Parathyroid adenoma (tissue), 2 donors: ENCODE measurements around the gene AHNAK2.

ENCODE experiments used
- H2AFZ ChIP-seq: fragments of 300-600 bp; sonication (generic); one replicate; pipeline ENCODE4 v1.7.0; 2017; ENCODE audit warnings: antibody characterized with exemption, mild to moderate bottlenecking
- H3K27ac ChIP-seq: fragments of 300-600 bp; sonication (generic); one replicate; pipeline ENCODE4 v1.7.0; 2017
- H3K27me3 ChIP-seq: fragments of 300-600 bp; sonication (generic); one replicate; pipeline ENCODE4 v1.7.0; 2017; ENCODE audit warnings: low read length; ENCODE audit not compliant: control insufficient read depth, insufficient read depth
- H3K36me3 ChIP-seq: fragments of 300-600 bp; sonication (generic); one replicate; pipeline ENCODE4 v1.7.0; 2017; ENCODE audit warnings: low read length; ENCODE audit not compliant: control insufficient read depth, insufficient read depth
- H3K4me1 ChIP-seq: fragments of 300-600 bp; sonication (generic); one replicate; pipeline ENCODE4 v1.7.0; 2017; ENCODE audit warnings: control low read depth
- H3K4me2 ChIP-seq: fragments of 300-600 bp; sonication (generic); one replicate; pipeline ENCODE4 v1.7.0; 2017; ENCODE audit warnings: low read length
- H3K4me3 ChIP-seq: fragments of 300-600 bp; sonication (generic); one replicate; pipeline ENCODE4 v1.7.0; 2017; ENCODE audit warnings: low read depth, low read length
- H3K79me2 ChIP-seq: fragments of 300-600 bp; sonication (generic); one replicate; pipeline ENCODE4 v1.7.0; 2017; ENCODE audit warnings: control low read depth
- H3K9ac ChIP-seq: fragments of 300-600 bp; sonication (generic); one replicate; pipeline ENCODE4 v1.7.0; 2017; ENCODE audit warnings: mild to moderate bottlenecking
- H3K9me3 ChIP-seq: fragments of 300-600 bp; sonication (generic); one replicate; pipeline ENCODE4 v1.7.0; 2017; ENCODE audit warnings: low read length; ENCODE audit not compliant: control insufficient read depth
- TF ChIP-seq, protein P1 (sequence below): fragments of 300-600 bp; sonication (generic); IDR thresholded peaks from one replicate; pipeline ENCODE4 v1.7.0; 2017; ENCODE audit warnings: antibody characterized with exemption, mild to moderate bottlenecking
- donor health status: primary hyperparathyroidism.

AHNAK2 gene

GRCh38 chr14:105012171-105012985 lies 34.2 kb upstream of the AHNAK2 start:
- no peak overlapping the region for H3K27ac ChIP-seq
- H3K4me2 ChIP-seq, result no peak overlapping the region
- no peaks in the 10 kb centered on the region for H3K27me3 ChIP-seq
- no peaks in the 10 kb centered on the region for H3K9me3 ChIP-seq
- no peaks in the 10 kb centered on the region for H3K36me3 ChIP-seq
- H3K4me3 ChIP-seq, result no peak overlapping the region
- TF ChIP-seq, protein P1, sequence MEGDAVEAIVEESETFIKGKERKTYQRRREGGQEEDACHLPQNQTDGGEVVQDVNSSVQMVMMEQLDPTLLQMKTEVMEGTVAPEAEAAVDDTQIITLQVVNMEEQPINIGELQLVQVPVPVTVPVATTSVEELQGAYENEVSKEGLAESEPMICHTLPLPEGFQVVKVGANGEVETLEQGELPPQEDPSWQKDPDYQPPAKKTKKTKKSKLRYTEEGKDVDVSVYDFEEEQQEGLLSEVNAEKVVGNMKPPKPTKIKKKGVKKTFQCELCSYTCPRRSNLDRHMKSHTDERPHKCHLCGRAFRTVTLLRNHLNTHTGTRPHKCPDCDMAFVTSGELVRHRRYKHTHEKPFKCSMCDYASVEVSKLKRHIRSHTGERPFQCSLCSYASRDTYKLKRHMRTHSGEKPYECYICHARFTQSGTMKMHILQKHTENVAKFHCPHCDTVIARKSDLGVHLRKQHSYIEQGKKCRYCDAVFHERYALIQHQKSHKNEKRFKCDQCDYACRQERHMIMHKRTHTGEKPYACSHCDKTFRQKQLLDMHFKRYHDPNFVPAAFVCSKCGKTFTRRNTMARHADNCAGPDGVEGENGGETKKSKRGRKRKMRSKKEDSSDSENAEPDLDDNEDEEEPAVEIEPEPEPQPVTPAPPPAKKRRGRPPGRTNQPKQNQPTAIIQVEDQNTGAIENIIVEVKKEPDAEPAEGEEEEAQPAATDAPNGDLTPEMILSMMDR, result no peak
- H3K4me1 ChIP-seq, result no peaks in the 10 kb centered on the region
- H3K9ac ChIP-seq, result no peak overlapping the region
- peaks cover 4% of the 10 kb centered on the region for H3K79me2 ChIP-seq
- no peak overlapping the region for H2AFZ ChIP-seq

DNA sequence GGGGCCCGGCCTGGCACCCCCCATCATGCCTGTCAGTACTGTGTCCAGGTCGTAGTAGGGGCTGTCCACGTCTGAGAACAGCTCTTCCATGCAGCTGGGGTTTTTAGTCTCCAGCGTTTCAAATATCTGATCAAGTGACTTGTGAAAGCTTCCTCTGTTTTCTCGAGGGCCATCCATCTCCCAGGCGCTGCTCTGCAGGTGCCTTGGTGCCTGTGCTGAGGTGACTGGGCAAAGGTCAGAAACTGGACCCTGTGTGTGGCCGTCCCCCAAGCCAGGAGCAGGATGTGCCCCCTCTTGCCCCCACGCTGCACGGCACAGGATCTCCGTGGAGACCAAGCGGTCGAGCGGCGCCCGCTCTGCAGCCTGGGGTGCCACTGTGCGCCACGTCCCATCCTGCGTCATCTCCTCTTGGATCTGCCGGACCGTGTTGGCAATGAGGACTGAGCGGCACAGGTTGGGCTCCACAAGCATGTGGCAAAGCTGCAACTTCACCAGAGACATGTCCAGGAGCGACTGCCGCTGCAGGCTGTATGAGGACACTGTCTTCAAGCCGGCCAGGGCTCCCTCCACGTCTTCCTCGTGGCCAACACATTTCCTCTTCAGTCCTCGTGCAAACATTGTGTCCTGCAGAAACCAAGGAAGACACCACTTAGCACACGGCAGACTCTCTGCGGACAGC lies 33.3 kb upstream of the AHNAK2 start:
- Histone ChIP-seq H3K9ac (no peak overlapping the region), H3K79me2 (no peaks in the 10 kb centered on the region), H3K9me3 (no peaks in the 10 kb centered on the region), H3K4me3 (no peak overlapping the region), H3K4me1 (no peaks in the 10 kb centered on the region), H3K27ac (no peak overlapping the region), H3K27me3 (no peaks in the 10 kb centered on the region), H3K4me2 (no peak overlapping the region), H2AFZ (no peak overlapping the region), H3K36me3 (no peaks in the 10 kb centered on the region)
- TF ChIP-seq, protein P1, result no peak

- Histone ChIP-seq H3K36me3 (no peaks in the 10 kb centered on the region), H3K27ac (no peak overlapping the region), H3K9ac (no peak overlapping the region), H3K4me3 (no peak overlapping the region), H3K4me2 (no peak overlapping the region), H2AFZ (no peak overlapping the region), H3K4me1 (no peaks in the 10 kb centered on the region), H3K27me3 (no peaks in the 10 kb centered on the region), H3K9me3 (no peaks in the 10 kb centered on the region), H3K79me2 (no peaks in the 10 kb centered on the region)
- TF ChIP-seq, protein P1, result no peak
Measured at GRCh38 chr14:105010891-105011291, 32.7 kb upstream of the AHNAK2 start.

DNA sequence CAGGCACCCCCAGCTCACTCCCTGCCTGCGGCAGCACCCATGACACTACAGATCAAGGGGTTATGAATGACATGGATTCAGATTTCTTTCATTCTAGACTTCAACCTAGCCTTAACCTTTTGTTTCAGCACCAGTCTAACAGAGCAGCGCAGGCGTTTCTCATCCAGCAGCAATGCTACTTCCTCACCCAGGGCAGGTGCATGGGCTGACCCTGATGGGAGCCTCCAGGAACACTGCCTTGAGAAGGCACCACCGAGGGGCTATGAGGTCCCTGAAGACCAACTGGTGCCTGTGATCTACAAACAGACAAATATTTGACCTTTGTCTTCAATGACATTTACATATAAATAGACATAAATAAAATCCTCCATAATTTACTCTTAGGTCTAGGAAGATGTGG lies 31.9 kb upstream of the AHNAK2 start:
- H3K4me3 ChIP-seq, result no peak overlapping the region
- H2AFZ ChIP-seq, result no peak overlapping the region
- H3K27me3 ChIP-seq, result no peaks in the 10 kb centered on the region
- H3K9ac ChIP-seq, result no peak overlapping the region
- no peaks in the 10 kb centered on the region for H3K9me3 ChIP-seq
- no peaks in the 10 kb centered on the region for H3K79me2 ChIP-seq
- H3K27ac ChIP-seq, result no peak overlapping the region
- no peak overlapping the region for H3K4me2 ChIP-seq
- H3K4me1 ChIP-seq, result no peaks in the 10 kb centered on the region
- H3K36me3 ChIP-seq, result no peaks in the 10 kb centered on the region
- TF ChIP-seq, protein P1, result no peak
